ENCODE results near the gene NTNG2.
A peak's percentile ranks its signal among the peaks of the same experiment; 100 is the strongest.

Gene NTNG2

DNA sequence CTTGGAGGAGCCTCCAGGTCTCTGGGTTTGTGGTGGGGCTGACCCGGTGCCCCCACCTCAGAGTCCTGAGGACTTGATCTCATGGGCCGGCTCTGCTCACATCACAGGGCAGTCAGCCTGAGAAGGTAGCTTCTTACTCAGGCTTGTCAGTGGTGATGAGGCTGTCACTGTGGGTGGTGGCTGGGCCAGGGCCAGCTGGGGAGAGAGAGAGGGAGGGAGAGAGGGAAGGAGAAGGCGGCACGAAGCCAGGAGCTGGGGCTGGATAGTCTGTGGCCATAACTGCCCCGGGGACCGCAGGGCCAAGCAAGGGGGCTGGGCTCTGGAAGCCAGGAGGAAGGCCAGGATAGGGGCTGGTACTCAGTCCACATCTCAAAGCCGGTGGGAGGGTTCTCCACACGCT lies 6.5 kb downstream of the NTNG2 start:
- no peaks in the 10 kb centered on the region for H3K36me3 ChIP-seq (ENCODE audit: insufficient read depth, low read length)

DNA sequence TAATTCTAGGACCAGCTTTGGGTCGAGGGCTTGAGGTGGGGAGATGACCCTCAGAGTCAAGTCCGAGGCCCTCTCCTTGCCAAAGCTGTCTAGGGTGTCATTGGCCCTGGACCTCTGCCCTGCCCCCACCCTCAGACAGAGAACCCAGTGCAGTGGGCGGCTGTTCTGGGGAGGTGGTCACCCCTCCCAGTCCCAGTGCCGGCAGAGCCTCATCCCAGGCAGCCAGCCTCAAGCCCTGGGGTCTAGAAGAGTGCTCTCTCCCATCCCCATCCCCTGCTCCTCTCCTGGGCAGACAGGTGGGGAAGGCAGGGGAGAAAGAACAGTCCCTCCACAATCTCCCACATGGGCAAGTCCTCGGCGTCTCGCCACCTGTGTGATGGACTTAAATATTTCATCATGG lies 7.0 kb downstream of the NTNG2 start:
- H3K4me2 ChIP-seq (ENCODE audit: low read length): no peak overlapping the region
- no peak overlapping the region for H2AFZ ChIP-seq (ENCODE audit: low read length)
- H3K9ac ChIP-seq (ENCODE audit: low read length): no peak overlapping the region
- H4K20me1 ChIP-seq (ENCODE audit: insufficient read depth, low read length): no peaks in the 10 kb centered on the region
- no peaks in the 10 kb centered on the region for H3K79me2 ChIP-seq (ENCODE audit: insufficient read depth, low read length)
- H3K27me3 ChIP-seq (ENCODE audit: insufficient read depth, low read length): peaks cover 7% of the 10 kb centered on the region; the same call in 1 of the 2 replicates
- no peaks in the 10 kb centered on the region for H3K4me1 ChIP-seq (ENCODE audit: insufficient read depth, low read length, severe bottlenecking)
- H3K4me3 ChIP-seq (ENCODE audit: low read depth, low read length, poor library complexity, severe bottlenecking): no peak overlapping the region
- TF ChIP-seq, protein P1, sequence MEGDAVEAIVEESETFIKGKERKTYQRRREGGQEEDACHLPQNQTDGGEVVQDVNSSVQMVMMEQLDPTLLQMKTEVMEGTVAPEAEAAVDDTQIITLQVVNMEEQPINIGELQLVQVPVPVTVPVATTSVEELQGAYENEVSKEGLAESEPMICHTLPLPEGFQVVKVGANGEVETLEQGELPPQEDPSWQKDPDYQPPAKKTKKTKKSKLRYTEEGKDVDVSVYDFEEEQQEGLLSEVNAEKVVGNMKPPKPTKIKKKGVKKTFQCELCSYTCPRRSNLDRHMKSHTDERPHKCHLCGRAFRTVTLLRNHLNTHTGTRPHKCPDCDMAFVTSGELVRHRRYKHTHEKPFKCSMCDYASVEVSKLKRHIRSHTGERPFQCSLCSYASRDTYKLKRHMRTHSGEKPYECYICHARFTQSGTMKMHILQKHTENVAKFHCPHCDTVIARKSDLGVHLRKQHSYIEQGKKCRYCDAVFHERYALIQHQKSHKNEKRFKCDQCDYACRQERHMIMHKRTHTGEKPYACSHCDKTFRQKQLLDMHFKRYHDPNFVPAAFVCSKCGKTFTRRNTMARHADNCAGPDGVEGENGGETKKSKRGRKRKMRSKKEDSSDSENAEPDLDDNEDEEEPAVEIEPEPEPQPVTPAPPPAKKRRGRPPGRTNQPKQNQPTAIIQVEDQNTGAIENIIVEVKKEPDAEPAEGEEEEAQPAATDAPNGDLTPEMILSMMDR (IDR thresholded peaks at IDR 0.05; ENCODE audit: low read length): no peak
- no peak for TF ChIP-seq EZH2 (IDR thresholded peaks at IDR 0.05; ENCODE audit: borderline replicate concordance, low read length)
- H3K36me3 ChIP-seq (ENCODE audit: insufficient read depth, low read length): no peaks in the 10 kb centered on the region
- no peaks in the 10 kb centered on the region for H3K9me2 ChIP-seq (ENCODE audit: low read depth, low read length)
- no peaks in the 10 kb centered on the region for H3K9me3 ChIP-seq (ENCODE audit: low read length)
- no peaks in the 10 kb centered on the region for H3F3A ChIP-seq (ENCODE audit: insufficient read depth, low read length)
- no peak overlapping the region for H3K27ac ChIP-seq (ENCODE audit: low read depth, low read length, poor library complexity, severe bottlenecking)

More for the DNA sequence above, 6.5 kb downstream of the NTNG2 start:
- H3K9ac ChIP-seq (ENCODE audit: low read length): no peak overlapping the region
- H3K9me2 ChIP-seq (ENCODE audit: low read depth, low read length): no peaks in the 10 kb centered on the region
- H4K20me1 ChIP-seq (ENCODE audit: insufficient read depth, low read length): no peaks in the 10 kb centered on the region
- H3K4me2 ChIP-seq (ENCODE audit: low read length): no peak overlapping the region
- H3F3A ChIP-seq (ENCODE audit: insufficient read depth, low read length): no peaks in the 10 kb centered on the region
- H2AFZ ChIP-seq (ENCODE audit: low read length): no peak overlapping the region
- no peak overlapping the region for H3K27ac ChIP-seq (ENCODE audit: low read depth, low read length, poor library complexity, severe bottlenecking)
- H3K79me2 ChIP-seq (ENCODE audit: insufficient read depth, low read length): no peaks in the 10 kb centered on the region
- H3K4me3 ChIP-seq (ENCODE audit: low read depth, low read length, poor library complexity, severe bottlenecking): no peak overlapping the region
- H3K4me1 ChIP-seq (ENCODE audit: insufficient read depth, low read length, severe bottlenecking): no peaks in the 10 kb centered on the region
- H3K27me3 ChIP-seq (ENCODE audit: insufficient read depth, low read length): peaks cover 7% of the 10 kb centered on the region; the same call in 1 of the 2 replicates
- TF ChIP-seq, protein P1 (IDR thresholded peaks at IDR 0.05; ENCODE audit: low read length): no peak
- no peak for TF ChIP-seq EZH2 (IDR thresholded peaks at IDR 0.05; ENCODE audit: borderline replicate concordance, low read length)
- no peaks in the 10 kb centered on the region for H3K9me3 ChIP-seq (ENCODE audit: low read length)

DNA sequence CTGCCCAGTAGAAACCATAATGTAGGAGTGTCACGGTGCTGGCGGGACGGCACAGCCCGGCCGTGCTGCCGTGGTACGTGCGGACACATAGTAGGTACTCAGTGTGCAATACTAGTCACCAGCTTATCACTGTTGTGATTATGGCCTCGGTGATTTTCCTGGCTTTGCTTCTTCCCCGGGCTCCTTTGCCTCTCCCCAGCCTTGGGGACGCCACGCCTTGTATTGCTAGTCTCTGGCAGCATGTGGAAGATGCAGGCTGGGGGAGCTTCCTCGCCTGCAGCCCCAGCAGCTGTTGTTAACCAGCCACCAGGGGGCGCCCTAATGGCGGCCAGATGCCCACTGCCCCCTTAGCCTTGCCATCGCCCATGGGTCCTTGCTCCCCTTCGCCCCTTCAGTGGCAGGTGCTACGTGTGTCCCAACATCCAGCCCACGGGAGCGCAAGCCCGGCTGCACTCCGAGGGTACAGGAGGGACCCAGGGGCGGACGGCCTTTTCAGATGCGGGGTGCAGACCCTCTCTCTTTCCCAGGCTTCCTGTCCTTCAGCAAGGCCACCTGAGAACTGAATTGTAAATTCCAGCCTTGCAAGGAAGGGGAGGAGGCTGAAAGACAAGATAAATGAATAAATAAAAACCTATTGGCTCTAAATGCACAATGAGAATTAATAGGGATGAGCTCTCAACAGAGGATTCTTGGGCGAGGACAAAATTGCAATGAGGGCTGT lies 8.0 kb downstream of the NTNG2 start:
- no peaks in the 10 kb centered on the region for H3K9me2 ChIP-seq (ENCODE audit: low read depth, low read length)
- H3K36me3 ChIP-seq (ENCODE audit: insufficient read depth, low read length): no peaks in the 10 kb centered on the region
- H3F3A ChIP-seq (ENCODE audit: insufficient read depth, low read length): no peaks in the 10 kb centered on the region
- H3K4me3 ChIP-seq (ENCODE audit: low read depth, low read length, poor library complexity, severe bottlenecking): no peak overlapping the region
- H3K27ac ChIP-seq (ENCODE audit: low read depth, low read length, poor library complexity, severe bottlenecking): no peak overlapping the region
- H2AFZ ChIP-seq (ENCODE audit: low read length): no peak overlapping the region
- H4K20me1 ChIP-seq (ENCODE audit: insufficient read depth, low read length): no peaks in the 10 kb centered on the region
- H3K79me2 ChIP-seq (ENCODE audit: insufficient read depth, low read length): no peaks in the 10 kb centered on the region
- H3K9me3 ChIP-seq (ENCODE audit: low read length): no peaks in the 10 kb centered on the region
- H3K27me3 ChIP-seq (ENCODE audit: insufficient read depth, low read length): peaks cover under 1% of the 10 kb centered on the region; the same call in 1 of the 2 replicates
- no peak overlapping the region for H3K9ac ChIP-seq (ENCODE audit: low read length)
- no peak overlapping the region for H3K4me2 ChIP-seq (ENCODE audit: low read length)
- no peak for TF ChIP-seq EZH2 (IDR thresholded peaks at IDR 0.05; ENCODE audit: borderline replicate concordance, low read length)
- TF ChIP-seq, protein P1 (IDR thresholded peaks at IDR 0.05; ENCODE audit: low read length): peak; percentile 88
- H3K4me1 ChIP-seq (ENCODE audit: insufficient read depth, low read length, severe bottlenecking): no peaks in the 10 kb centered on the region

Measured in OCI-LY1 (cell line).